Omental fat pad (tissue), 4 donors: ENCODE results near the gene ABCA3. TPM values are rescaled to one million over a fixed set of nuclear protein-coding genes. Genes with fewer than 3 reads are reported as not detected.

ENCODE experiments used
- ATAC-seq: fragments of 150-250 bp; one replicate; pipeline ENCODE4 v1.9.1; 2016; ENCODE audit warnings: mild to moderate bottlenecking, moderate library complexity; ENCODE audit not compliant: low FRiP score
- DNase-seq: peaks from one replicate; pipeline ENCODE4 v3.0.0-alpha.2; 2019; ENCODE audit warnings: low spot score
- CTCF ChIP-seq, 3 donors: fragments of 450-650 bp; IDR thresholded peaks; one replicate each; pipeline ENCODE4 v1.5.1; 2016 to 2017; ENCODE audit warnings: antibody characterized with exemption in 3 of 3, mild to moderate bottlenecking in 3 of 3, moderate library complexity in 2 of 3
- total RNA-seq, 4 donors: library from RNA; depleted of rRNA; stranded (reverse); fragments of >200 nt; gene quantifications; one replicate each; pipeline ENCODE4 v1.1.0, GENCODE V29; 2016

The ABCA3 gene
- total RNA-seq, 4 donors from 2014 or later: 6.6 to 19.0 (median 8.0) TPM

- no peak for TF ChIP-seq CTCF (IDR thresholded peaks at IDR 0.05)
- DNase-seq (no peak), ATAC-seq (no peak)
These were observed 45.3 kb downstream of the ABCA3 start for GRCh38 chr16:2295056-2295798.

GRCh38 chr16:2292221-2292620, 48.3 kb downstream of the ABCA3 start:
- ATAC-seq (no peak), DNase-seq (no peak)
- TF ChIP-seq CTCF (IDR thresholded peaks at IDR 0.05): no peak

- DNase-seq (no peak), ATAC-seq (no peak)
- no peak for TF ChIP-seq CTCF (IDR thresholded peaks at IDR 0.05)
These were observed 51.2 kb downstream of the ABCA3 start for GRCh38 chr16:2289282-2289681.

GRCh38 chr16:2288726-2289125, 51.8 kb downstream of the ABCA3 start:
- TF ChIP-seq CTCF (IDR thresholded peaks at IDR 0.05): no peak
- no peak for ATAC-seq
- DNase-seq: no peak

- no peak for DNase-seq
- ATAC-seq: no peak
- TF ChIP-seq CTCF (IDR thresholded peaks at IDR 0.05): no peak
These were observed 52.5 kb downstream of the ABCA3 start for GRCh38 chr16:2287916-2288547.

- ATAC-seq (no peak), DNase-seq (no peak)
These were observed 54.0 kb downstream of the ABCA3 start for GRCh38 chr16:2286550-2286949.

More at GRCh38 chr16:2286550-2286949, 54.0 kb downstream of the ABCA3 start:
- TF ChIP-seq CTCF (IDR thresholded peaks at IDR 0.05): no peak
